CD8-positive, alpha-beta memory T cell (primary cell): Measurements from ENCODE around the gene PDE6A. TPM values are rescaled to one million over a fixed set of nuclear protein-coding genes. Genes with fewer than 3 reads are reported as not detected.
"Not testable (repeated sequence)": the region's sequence is repeated elsewhere in the genome, so short reads cannot be mapped to it uniquely, and the experiment has no call there.

ENCODE experiments used
- CTCF ChIA-PET: fragments of 350-600 bp; sonication (Branson Sonifier 250); formaldehyde crosslinking; loops from one replicate; lab custom pipeline; 2021; ENCODE audit warnings: antibody characterized with exemption; lab: Charles Lee
- POLR2A ChIA-PET: fragments of 350-600 bp; sonication (Branson Sonifier 250); formaldehyde crosslinking; loops from one replicate; lab custom pipeline; 2021; ENCODE audit warnings: antibody characterized with exemption; lab: Charles Lee
- DNase-seq, 5 donors: peaks; one replicate each; pipeline versions ENCODE4 v3.0.0 to v3.0.0-alpha.2; 2020 to 2022; ENCODE audit warnings: mixed read lengths in 1 of 5
- H3K27ac ChIP-seq: one replicate; pipeline ENCODE4 v1.7.0; 2013; ENCODE audit warnings: low read depth, mild to moderate bottlenecking, low read length, moderate library complexity
- H3K27me3 ChIP-seq: 2 replicates; pipeline ENCODE4 v1.7.0; 2013; ENCODE audit warnings: low read length, mild to moderate bottlenecking; ENCODE audit not compliant: insufficient read depth, poor library complexity, severe bottlenecking
- H3K36me3 ChIP-seq: 2 replicates; pipeline ENCODE4 v1.7.0; 2013; ENCODE audit warnings: mild to moderate bottlenecking, low read length, moderate library complexity; ENCODE audit not compliant: insufficient read depth
- H3K4me1 ChIP-seq: 2 replicates; pipeline ENCODE4 v1.7.0; 2013; ENCODE audit warnings: mild to moderate bottlenecking, low read length, moderate library complexity; ENCODE audit not compliant: insufficient read depth
- H3K4me3 ChIP-seq: 2 replicates; pipeline ENCODE4 v1.7.0; 2013; ENCODE audit warnings: mild to moderate bottlenecking, low read length
- H3K9me3 ChIP-seq: 2 replicates; pipeline ENCODE4 v1.7.0; 2013; ENCODE audit warnings: mild to moderate bottlenecking, low read length
- H3K27ac Mint-ChIP-seq, 8 donors: one replicate each; pipeline ENCODE4 v1.8.0; 2020 to 2021; ENCODE audit warnings: mixed read lengths in 8 of 8, mild to moderate bottlenecking in 6 of 8, inconsistent platforms in 3 of 8, moderate library complexity in 3 of 8
- H3K27me3 Mint-ChIP-seq, 2 donors: one replicate each; pipeline ENCODE4 v1.8.0; 2020 to 2021; ENCODE audit warnings: mixed read lengths in 2 of 2, mild to moderate bottlenecking in 1 of 2, moderate library complexity in 1 of 2
- H3K36me3 Mint-ChIP-seq, 3 donors: one replicate each; pipeline ENCODE4 v1.8.0; 2020 to 2021; ENCODE audit warnings: mixed read lengths in 3 of 3, inconsistent platforms in 1 of 3, mild to moderate bottlenecking in 1 of 3
- H3K4me1 Mint-ChIP-seq, 3 donors: one replicate each; pipeline ENCODE4 v1.8.0; 2020 to 2021; ENCODE audit warnings: mixed read lengths in 3 of 3, inconsistent platforms in 1 of 3, mild to moderate bottlenecking in 1 of 3
- H3K4me3 Mint-ChIP-seq, 7 donors: one replicate each; pipeline ENCODE4 v1.8.0; 2020 to 2021; ENCODE audit warnings: mixed read lengths in 7 of 7, mild to moderate bottlenecking in 6 of 7, moderate library complexity in 4 of 7, inconsistent platforms in 2 of 7
- H3K9me3 Mint-ChIP-seq, 5 donors: one replicate each; pipeline ENCODE4 v1.8.0; 2020 to 2022; ENCODE audit warnings: mixed read lengths in 5 of 5, mild to moderate bottlenecking in 3 of 5, moderate library complexity in 2 of 5, inconsistent platforms in 1 of 5
- polyA plus RNA-seq: library from polyadenylated mRNA; unstranded; fragments of 300-500 nt; fragmentation: Illumina TruSeq; gene quantifications from one replicate; pipeline ENCODE4 v1.2.3, GENCODE V29; 2021
- total RNA-seq, 2 experiments: library from RNA; stranded (reverse); gene quantifications; one replicate each; pipeline ENCODE4 v1.2.3, GENCODE V29; 2021

PDE6A gene
- total and polyA plus RNA-seq, 3 experiments from 2014 or later = not detected

GRCh38 chr5:149948993-149949392 lies 4.4 kb upstream of the PDE6A start:
- Mint-ChIP-seq H3K27ac (no peak overlapping the region), H3K4me1 (no peaks in the 10 kb centered on the region), H3K9me3 (no peaks in the 10 kb centered on the region), H3K36me3 (no peaks in the 10 kb centered on the region), H3K4me3 (no peak overlapping the region), H3K27me3 (peaks cover 3 to 39% of the 10 kb centered on the region in 2 donors)
- H3K36me3 ChIP-seq = no peaks in the 10 kb centered on the region
- H3K27me3 ChIP-seq = no peaks in the 10 kb centered on the region
- CTCF ChIA-PET = interaction anchor here (1.4 to 2.4 kb wide), 2 partner anchors 10 to 96 kb away, joined by 3 to 7 read pairs; no protein-coding TSS in a partner anchor
- no peaks in the 10 kb centered on the region for H3K4me1 ChIP-seq
- H3K9me3 ChIP-seq = no peaks in the 10 kb centered on the region
- DNase-seq = no peak
- POLR2A ChIA-PET = no interaction called here
- H3K4me3 ChIP-seq = no peak overlapping the region
- no peak overlapping the region for H3K27ac ChIP-seq

GRCh38 chr5:149946118-149946517 lies 1.5 kb upstream of the PDE6A start:
- no peak overlapping the region for H3K4me3 Mint-ChIP-seq
- DNase-seq = no peak
- Histone ChIP-seq H3K36me3 (no peaks in the 10 kb centered on the region), H3K27me3 (no peaks in the 10 kb centered on the region), H3K27ac (no peak overlapping the region), H3K4me1 (no peaks in the 10 kb centered on the region), H3K4me3 (no peak overlapping the region), H3K9me3 (no peaks in the 10 kb centered on the region)
- H3K36me3 Mint-ChIP-seq = no peaks in the 10 kb centered on the region
- no peaks in the 10 kb centered on the region for H3K4me1 Mint-ChIP-seq
- CTCF ChIA-PET = interaction anchor here (1.3 kb wide), 1 partner anchor 16 kb away, joined by 4 read pairs; no protein-coding TSS in a partner anchor
- peaks cover 3 to 37% of the 10 kb centered on the region in 2 donors for H3K27me3 Mint-ChIP-seq
- no peaks in the 10 kb centered on the region for H3K9me3 Mint-ChIP-seq
- POLR2A ChIA-PET = no interaction called here
- no peak overlapping the region for H3K27ac Mint-ChIP-seq

- H3K9me3 ChIP-seq, DNase-seq, H3K27ac Mint-ChIP-seq, H3K4me3 ChIP-seq, H3K9me3 Mint-ChIP-seq, H3K4me1 Mint-ChIP-seq, POLR2A ChIA-PET, H3K4me1 ChIP-seq, H3K36me3 Mint-ChIP-seq, H3K4me3 Mint-ChIP-seq, H3K27me3 ChIP-seq, CTCF ChIA-PET, H3K27ac ChIP-seq, H3K36me3 ChIP-seq: not testable (repeated sequence)
- peaks cover 3 to 28% of the 10 kb centered on the region in 2 donors for H3K27me3 Mint-ChIP-seq
These were observed 1.2 kb downstream of the PDE6A start for GRCh38 chr5:149943177-149943949.

DNA sequence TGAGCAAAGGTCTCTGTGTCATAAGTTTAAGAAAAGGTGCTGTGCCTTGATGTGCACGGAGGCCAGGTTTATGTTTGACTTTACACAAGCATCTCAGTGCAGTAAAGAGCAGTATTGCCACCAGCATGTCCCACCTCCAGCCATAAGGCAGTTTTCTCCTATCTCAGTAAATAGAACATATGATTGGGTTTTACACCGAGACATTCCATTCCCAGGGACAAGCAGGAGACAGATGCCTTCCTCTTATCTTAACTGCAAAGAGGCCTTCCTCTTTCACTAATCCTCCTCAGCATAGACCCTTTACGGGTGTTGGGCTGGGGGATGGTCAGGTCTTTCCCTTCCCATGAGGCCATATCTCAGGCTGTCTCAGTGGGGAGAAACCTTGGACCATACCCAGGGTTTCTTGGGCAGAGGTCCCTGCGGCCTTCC lies 1.8 kb downstream of the PDE6A start:
- H3K4me1 ChIP-seq, H3K27me3 ChIP-seq, H3K9me3 ChIP-seq, H3K27ac Mint-ChIP-seq, H3K36me3 Mint-ChIP-seq, H3K36me3 ChIP-seq, H3K4me3 Mint-ChIP-seq, H3K4me1 Mint-ChIP-seq, DNase-seq, H3K9me3 Mint-ChIP-seq, CTCF ChIA-PET, POLR2A ChIA-PET, H3K4me3 ChIP-seq, H3K27ac ChIP-seq: not testable (repeated sequence)
- H3K27me3 Mint-ChIP-seq = peaks cover 3 to 25% of the 10 kb centered on the region in 2 donors

DNA sequence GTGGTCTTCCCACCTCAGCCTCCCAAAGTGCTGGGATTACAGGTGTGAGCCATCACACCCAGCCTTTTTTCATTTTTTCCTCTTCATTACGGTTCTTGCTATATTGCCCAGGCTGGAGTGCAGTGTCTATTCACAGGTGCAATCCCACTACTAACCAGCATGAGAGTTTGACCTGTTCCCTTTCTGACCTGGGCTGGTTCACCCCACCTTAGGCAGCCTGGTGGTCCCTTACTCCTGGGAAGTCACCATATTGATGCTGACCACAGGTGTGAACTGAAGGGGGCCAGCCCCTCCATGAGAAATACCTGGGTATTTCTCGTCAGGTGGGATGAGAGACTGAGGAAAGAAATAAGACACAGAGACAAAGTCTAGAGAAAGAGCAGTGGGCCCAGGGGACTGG lies 2.4 kb downstream of the PDE6A start:
- ChIA-PET CTCF (no interaction called here), POLR2A (no interaction called here)
- Mint-ChIP-seq H3K4me1 (no peaks in the 10 kb centered on the region), H3K27ac (peak overlapping the region in 1 of 8 donors; percentile 86), H3K4me3 (no peak overlapping the region), H3K36me3 (no peaks in the 10 kb centered on the region), H3K9me3 (no peaks in the 10 kb centered on the region), H3K27me3 (peaks cover 5 to 23% of the 10 kb centered on the region in 2 donors)
- H3K27me3 ChIP-seq = no peaks in the 10 kb centered on the region
- no peak overlapping the region for H3K4me3 ChIP-seq
- no peaks in the 10 kb centered on the region for H3K4me1 ChIP-seq
- no peaks in the 10 kb centered on the region for H3K9me3 ChIP-seq
- no peaks in the 10 kb centered on the region for H3K36me3 ChIP-seq
- H3K27ac ChIP-seq = no peak overlapping the region
- DNase-seq = no peak

- H3K4me3 ChIP-seq = no peak overlapping the region
- Mint-ChIP-seq H3K27me3 (peaks cover 2 to 19% of the 10 kb centered on the region in 2 donors), H3K4me1 (no peaks in the 10 kb centered on the region), H3K9me3 (no peaks in the 10 kb centered on the region), H3K4me3 (no peak overlapping the region), H3K27ac (peak overlapping the region in 1 of 8 donors; percentile 86), H3K36me3 (no peaks in the 10 kb centered on the region)
- no peak overlapping the region for H3K27ac ChIP-seq
- H3K27me3 ChIP-seq = no peaks in the 10 kb centered on the region
- no peaks in the 10 kb centered on the region for H3K9me3 ChIP-seq
- no peaks in the 10 kb centered on the region for H3K36me3 ChIP-seq
- POLR2A ChIA-PET = no interaction called here
- CTCF ChIA-PET = no interaction called here
- no peak for DNase-seq
- no peaks in the 10 kb centered on the region for H3K4me1 ChIP-seq
These were observed 2.8 kb downstream of the PDE6A start for GRCh38 chr5:149941795-149942194.

DNA sequence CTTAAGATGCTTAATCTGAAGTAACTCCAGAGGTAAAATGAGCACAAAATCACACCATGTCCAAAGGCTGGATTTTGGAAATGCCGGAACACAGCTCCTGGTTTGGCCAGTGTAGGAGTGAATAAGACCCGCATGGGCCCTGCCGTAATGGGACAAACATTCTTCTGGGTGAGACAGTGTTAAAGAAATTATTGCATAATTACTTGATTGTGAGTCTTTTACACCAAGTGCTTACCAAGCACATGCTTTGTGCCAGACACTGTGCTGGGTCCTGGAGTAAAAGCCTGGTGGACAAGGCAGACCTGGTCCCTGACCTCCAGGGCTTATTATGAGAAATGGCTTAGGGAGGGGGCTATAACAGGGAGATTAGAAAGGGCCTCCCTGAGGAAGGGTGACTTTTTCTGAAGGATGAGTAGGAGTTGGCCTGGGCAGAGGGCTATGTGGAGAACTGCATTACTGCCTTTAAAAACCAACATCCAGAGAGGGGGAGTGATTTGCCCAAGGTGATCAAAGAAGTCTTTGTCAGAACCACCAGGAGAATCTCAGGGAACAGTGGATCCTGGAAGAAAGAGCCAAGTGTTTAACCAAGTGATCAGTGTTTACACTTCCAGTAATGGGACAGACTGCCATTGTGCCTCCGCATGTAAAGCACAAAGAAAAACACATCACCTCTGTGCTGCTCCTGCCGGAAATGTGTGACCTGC lies 3.5 kb downstream of the PDE6A start:
- POLR2A ChIA-PET = no interaction called here
- Mint-ChIP-seq H3K27me3 (peaks cover 2 to 12% of the 10 kb centered on the region in 2 donors), H3K9me3 (no peaks in the 10 kb centered on the region), H3K36me3 (no peaks in the 10 kb centered on the region), H3K4me1 (no peaks in the 10 kb centered on the region), H3K27ac (no peak overlapping the region), H3K4me3 (no peak overlapping the region)
- CTCF ChIA-PET = no interaction called here
- Histone ChIP-seq H3K36me3 (no peaks in the 10 kb centered on the region), H3K4me3 (no peak overlapping the region), H3K27ac (no peak overlapping the region), H3K4me1 (no peaks in the 10 kb centered on the region), H3K9me3 (no peaks in the 10 kb centered on the region), H3K27me3 (no peaks in the 10 kb centered on the region)
- DNase-seq = no peak

- Mint-ChIP-seq H3K9me3 (no peaks in the 10 kb centered on the region), H3K27me3 (peaks cover 5 to 11% of the 10 kb centered on the region in 2 donors), H3K4me1 (no peaks in the 10 kb centered on the region), H3K4me3 (no peak overlapping the region), H3K27ac (no peak overlapping the region), H3K36me3 (no peaks in the 10 kb centered on the region)
- no peak overlapping the region for H3K4me3 ChIP-seq
- H3K9me3 ChIP-seq = no peaks in the 10 kb centered on the region
- H3K27ac ChIP-seq = peak overlapping the region; percentile 43
- POLR2A ChIA-PET = no interaction called here
- no peak for DNase-seq
- H3K36me3 ChIP-seq = no peaks in the 10 kb centered on the region
- no peaks in the 10 kb centered on the region for H3K4me1 ChIP-seq
- no peaks in the 10 kb centered on the region for H3K27me3 ChIP-seq
- CTCF ChIA-PET = no interaction called here
These were observed 4.5 kb downstream of the PDE6A start for GRCh38 chr5:149940077-149940574.
